HL-60 (cell line): ENCODE data around the gene PRDX2.

Experiments used
- POLR2AphosphoS5 ChIP-seq: IDR thresholded peaks from 2 replicates; pipeline ENCODE4 v1.6.1; 2012; ENCODE audit warnings: low read depth
- TF ChIP-seq, protein P1 (sequence below): IDR thresholded peaks from one replicate; pipeline ENCODE4 v1.5.1; 2011; ENCODE audit warnings: low read length, control low read depth, inconsistent platforms; ENCODE audit not compliant: insufficient read depth

DNA sequence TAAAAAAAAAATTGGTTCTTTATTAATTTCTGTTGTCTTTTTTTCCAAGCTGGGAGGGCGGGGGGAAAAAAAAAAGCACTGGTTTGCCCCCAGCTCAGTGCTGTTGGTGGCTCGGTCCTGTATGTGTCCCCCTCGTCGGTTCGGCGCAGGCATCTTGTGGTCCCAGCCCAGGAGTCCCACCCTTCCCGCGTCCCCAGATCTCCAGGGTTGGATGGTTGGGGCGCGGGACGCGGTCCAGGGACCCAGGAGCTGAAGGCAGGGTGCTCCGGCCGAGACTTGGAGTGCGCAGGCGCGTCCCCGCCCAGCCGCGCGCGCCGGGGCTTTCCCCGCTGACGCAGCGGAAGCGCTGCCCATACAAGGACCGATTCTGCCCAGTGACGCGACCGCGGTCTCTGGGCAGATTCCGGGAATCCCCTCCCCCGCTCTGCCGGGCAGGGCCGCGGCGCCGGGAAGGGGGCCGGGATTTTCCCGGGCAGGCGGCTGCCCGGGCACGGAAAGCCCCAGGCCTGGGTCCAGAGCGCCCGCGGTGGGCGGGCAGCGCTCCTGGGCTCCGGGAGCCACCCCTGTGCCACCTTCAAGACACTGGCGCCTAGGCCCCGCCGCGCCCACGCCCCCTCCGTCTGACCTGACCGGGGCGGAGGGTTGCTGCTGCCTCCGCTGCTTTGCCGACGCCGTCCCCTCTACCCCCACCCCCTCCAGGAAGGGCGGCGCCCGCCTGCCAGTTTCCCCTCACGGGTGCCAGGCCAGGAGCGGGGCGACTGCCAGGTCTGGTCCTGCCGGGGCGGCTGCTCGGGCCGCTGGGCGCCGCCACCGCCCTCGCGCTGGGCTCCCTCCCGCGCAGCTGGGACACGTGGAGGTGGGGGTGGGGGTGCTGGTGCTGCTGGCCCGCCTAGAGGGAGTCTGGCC, 8.1 kb downstream of the PRDX2 start:
- peak; percentile 80 for TF ChIP-seq POLR2AphosphoS5
- TF ChIP-seq, protein P1, sequence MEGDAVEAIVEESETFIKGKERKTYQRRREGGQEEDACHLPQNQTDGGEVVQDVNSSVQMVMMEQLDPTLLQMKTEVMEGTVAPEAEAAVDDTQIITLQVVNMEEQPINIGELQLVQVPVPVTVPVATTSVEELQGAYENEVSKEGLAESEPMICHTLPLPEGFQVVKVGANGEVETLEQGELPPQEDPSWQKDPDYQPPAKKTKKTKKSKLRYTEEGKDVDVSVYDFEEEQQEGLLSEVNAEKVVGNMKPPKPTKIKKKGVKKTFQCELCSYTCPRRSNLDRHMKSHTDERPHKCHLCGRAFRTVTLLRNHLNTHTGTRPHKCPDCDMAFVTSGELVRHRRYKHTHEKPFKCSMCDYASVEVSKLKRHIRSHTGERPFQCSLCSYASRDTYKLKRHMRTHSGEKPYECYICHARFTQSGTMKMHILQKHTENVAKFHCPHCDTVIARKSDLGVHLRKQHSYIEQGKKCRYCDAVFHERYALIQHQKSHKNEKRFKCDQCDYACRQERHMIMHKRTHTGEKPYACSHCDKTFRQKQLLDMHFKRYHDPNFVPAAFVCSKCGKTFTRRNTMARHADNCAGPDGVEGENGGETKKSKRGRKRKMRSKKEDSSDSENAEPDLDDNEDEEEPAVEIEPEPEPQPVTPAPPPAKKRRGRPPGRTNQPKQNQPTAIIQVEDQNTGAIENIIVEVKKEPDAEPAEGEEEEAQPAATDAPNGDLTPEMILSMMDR, result no peak
